HG03565 (cell line): ENCODE results near the gene SERINC3.
"Not testable (repeated sequence)": the region's sequence is repeated elsewhere in the genome, so short reads cannot be mapped to it uniquely, and the experiment has no call there.

ENCODE experiments used
- ATAC-seq: cut with Tn5 transposase; IDR thresholded peaks from one replicate; pipeline ENCODE4 v1.9.1; 2021; ENCODE audit warnings: mild to moderate bottlenecking, moderate library complexity; ENCODE audit not compliant: unreplicated experiment

The SERINC3 gene

DNA sequence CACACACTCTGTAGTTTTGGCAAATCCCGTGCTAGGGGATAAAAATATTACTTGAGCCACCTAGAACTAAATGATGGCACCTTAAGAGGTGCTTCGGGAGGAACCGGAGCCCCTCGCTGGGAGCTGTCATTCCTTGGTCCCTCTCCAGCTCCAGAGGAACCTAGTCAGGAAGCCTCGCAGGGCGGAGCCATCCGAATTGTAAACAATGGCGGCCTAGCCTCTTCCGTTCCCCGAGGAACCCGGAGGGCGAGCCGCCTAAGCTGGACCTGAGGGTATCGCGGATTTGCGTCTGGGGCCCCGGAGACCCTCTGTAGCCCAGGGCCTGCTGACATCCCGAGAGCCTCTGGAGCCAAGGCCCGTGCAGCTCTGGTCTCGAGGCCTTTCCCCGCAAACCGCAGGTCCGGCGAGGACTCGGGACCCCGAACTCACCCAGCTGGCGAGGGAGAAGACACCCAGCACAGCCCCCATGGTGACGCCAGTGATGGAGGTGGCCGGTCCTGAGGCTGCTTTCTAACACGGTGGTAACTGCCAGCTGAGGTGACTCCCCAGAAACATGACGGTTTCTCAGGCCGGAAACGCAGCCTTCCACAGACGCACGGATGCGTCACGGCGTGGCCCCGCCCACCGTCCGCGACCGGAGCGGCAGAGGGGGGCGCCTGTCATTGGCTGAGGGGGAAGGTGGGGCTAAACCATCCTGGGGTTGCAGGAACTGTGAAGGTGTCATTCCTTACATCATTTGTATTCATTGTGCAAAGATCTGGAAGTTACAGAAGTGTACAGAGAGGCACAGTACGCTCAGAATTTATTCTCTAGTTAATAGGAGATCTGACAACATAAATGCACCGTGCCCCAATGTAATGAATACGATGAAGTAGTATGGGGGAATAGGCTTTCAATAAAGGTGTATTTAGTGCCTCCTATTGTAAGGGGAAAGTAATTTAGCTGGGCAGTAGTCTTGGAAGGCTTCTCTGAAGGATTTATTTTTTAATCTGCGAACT lies at the start of gene SERINC3:
Gene SERINC3, minus strand, starts transcription at position 587 of the 998 bp plus-strand sequence. Its CDS starts 119 bp downstream, at position 468.
- peak; percentile 93 for ATAC-seq

DNA sequence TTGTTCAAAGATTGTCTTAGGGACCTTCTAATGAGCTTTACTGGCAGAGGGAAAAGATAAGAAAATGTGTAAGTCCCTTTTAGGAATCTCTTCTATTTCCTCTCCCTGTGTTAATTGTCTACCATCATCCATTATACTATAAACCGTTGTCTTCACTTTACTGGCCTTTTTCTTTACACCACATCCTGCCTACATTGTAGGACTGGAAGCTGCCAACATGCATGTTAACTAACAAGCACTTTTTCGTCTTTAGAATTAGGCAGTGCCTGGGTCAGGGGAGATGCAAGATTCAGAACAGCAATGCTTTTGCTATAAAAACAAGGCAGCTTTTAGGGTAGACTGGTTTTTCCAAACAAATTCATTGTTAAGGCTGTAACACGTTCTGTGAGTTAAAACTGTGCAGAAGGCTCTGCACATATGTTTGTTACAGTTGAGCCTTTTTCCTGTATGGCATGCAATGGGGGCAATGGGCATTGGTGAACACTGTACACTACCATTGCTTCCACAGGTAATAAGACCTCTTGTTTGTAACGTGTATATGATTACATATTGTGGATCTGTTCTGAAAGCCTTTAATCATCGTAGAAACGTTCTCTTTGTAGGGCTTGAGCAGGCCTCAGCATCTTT lies 49.6 kb upstream of the SERINC3 start:
- ATAC-seq = no peak

DNA sequence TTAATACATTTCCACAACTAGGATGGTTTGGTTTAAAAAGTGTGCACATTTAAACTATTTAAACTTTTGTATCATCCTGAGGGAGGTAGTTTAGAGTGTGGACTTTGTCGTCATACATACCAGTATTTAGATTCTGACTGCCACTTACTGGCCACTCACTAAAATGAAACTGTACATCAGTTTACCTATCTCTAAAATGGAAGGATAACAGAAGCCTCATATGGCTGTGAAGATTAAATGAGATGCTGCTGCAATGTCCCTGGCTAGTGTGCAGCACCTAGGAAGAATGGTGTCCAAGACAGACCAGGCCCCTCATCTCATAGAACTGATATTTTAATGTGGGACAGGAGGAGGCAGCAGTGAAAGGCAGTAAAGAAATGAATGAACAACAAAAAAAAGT lies 48.5 kb upstream of the SERINC3 start:
- no peak for ATAC-seq

DNA sequence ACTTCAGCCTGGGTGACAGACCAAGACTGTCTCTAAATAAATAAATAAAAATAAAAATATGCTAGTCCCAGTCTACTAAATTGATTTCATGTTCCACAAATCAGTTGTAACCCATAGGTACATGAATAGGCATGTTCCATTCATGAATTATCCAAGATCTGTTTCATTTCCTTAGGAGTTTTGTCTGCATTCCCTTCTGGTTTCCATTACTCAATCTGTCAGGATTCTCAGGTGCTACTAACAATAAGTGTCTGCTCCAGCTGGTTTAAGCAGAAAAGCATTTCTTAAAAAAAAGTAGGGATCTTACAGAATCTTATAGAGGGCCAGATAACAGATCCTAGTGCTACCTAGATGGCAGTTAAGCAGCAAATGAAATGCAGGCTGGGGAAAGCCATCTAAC lies 44.9 kb upstream of the SERINC3 start:
- ATAC-seq = no peak

DNA sequence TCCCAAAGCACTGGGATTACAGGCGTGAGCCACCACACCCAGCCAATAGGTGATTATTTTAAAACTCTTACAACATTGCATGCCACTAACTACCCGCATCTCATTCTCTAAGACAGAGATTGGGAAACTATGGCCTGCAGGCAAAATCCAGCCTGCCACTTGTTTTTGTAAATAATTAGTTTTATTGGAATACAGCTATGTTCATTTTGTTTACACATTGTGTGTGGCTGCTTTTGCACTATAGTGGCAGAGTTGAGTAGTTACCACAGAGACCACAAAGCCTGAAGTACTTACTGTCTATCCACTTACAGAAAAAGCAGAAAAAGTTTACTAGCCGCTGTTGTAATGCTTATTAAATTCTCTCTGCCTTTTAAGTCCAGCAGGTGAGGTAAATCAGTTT lies 44.1 kb upstream of the SERINC3 start:
- no peak for ATAC-seq

DNA sequence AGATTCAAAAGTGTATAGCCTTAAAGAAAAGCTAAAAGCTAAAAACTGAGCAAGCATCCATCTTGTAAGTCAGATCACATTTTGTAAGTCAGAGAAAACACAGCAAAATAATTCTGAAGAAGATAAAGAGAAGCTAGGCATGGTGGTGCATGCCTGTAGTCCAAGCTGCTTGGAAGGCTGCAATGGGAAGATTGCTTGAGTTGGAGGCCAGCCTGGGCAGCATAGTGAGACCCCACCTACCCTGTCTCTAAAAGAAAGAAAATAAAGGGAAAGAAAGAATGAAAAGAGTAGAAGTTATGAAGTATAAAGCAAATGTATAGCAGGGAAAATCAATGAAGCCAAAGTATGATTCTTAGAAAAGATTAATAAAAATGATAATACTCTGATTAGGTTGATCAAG lies 40.0 kb upstream of the SERINC3 start:
- no peak for ATAC-seq

DNA sequence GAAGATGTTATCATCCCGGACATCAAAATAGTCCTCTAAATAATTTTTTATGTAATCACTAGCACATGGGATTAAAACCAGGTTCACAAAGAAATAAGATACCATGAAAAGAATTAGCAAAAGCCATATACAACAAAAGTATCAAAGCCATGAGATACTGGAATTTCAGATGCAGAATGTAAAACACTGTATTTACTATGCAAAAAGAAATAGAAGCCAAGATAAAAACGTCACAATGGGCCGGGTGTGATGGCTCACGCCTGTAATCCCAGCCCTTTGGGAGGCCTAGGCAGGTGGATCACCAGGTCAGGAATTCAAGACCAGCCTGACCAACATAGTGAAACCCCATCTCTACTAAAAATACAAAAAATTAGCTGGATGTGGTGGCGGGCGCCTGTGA lies 38.9 kb upstream of the SERINC3 start:
- not testable (repeated sequence) for ATAC-seq

DNA sequence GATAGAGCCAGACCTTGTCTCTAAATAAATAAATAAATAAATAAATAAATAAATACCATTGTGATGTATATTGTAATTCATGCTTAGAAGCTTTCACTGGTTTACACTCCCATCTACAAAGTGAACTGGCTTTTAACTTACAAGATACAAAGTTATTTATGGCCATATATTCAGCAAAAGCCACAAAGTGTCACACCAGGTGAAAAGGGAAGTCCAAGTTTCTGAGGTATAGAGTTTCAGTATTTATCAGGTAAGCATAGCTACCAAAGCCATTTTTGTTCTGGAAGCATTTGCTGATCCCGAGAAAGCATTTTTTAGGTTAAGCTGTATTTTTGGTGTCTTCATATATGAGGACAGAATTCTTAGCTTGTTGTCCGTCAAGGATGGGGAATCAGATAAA lies 38.4 kb upstream of the SERINC3 start:
- no peak for ATAC-seq

DNA sequence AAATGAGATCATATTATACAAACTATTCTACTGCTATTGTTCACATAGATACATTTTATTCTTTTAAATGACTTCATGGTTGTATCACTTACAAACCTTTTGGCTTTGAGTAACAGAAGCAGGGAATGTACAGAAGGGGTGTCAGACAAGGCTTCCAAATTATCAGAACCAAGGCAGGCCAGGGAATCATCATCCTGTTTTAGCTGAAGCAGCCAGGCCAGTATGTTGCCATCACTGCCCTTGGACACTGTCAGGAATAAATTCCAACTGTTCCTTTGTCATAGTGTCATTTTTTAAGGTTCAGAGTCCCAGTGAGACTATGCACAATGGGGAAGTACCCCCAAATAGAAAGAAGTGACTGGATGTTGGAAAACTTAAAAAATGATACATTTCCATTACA lies 37.4 kb upstream of the SERINC3 start:
- ATAC-seq = no peak

DNA sequence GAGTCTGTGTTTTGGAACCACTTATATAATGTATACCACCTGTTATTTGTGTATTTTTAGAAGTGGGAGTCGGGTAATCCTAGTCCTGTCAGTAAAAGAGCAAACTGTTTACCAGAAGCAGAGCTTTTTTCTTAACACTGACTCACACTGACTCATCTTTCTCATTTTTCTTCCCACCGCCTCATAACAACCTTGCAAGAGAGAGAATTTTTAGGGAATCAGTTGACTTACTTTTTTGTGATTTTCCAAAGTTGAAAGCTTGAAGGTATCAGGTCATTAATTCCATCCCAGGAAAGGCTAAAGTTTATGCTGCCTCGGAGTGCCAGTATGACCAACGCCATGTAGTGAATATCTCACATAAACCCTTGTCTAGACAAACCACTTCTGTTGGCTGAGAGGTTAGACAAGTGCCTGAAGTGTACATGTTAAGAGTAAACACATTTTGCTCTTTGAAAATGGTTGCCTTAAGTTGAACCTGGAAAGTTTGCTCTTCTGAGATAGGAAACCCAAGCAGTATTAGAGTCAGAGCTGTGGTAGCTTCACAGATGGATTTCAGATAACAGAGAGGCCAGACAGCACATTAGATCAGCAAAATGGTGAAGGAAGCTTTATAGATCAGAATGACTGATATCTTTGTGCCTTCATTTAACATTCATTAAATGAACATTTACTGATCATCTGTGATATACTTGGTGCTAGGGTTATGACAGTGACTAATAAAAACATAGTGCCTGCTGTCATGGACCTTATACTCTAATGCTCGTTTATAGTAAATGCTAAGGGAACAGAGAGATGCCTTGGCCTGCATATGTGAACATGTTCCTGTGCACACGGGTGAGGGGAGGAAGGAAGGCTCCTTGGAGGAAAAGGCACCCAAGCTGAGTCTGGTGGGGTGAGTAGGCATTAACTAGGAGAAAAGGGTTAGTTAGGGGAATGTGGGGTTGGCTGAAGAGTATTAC lies 31.4 kb upstream of the SERINC3 start:
- no peak for ATAC-seq

DNA sequence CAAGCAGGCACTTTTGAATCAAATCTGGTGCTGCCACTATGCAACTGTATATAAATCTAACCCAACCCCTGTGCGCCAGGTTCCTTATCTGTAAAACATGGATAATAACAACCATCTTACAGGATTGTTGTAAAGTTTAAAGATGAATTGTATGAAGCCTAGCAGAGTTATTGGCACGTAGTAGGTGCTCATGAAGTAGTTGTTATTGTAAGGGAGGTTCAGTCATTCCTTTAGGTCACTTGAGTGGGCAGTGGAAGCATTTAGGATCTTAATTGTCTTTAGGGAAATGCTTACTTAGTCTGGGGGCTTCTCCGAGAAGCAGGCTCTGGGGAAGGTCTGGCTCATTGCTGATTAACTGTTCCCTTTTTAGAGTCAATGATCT lies 30.7 kb upstream of the SERINC3 start:
- no peak for ATAC-seq

DNA sequence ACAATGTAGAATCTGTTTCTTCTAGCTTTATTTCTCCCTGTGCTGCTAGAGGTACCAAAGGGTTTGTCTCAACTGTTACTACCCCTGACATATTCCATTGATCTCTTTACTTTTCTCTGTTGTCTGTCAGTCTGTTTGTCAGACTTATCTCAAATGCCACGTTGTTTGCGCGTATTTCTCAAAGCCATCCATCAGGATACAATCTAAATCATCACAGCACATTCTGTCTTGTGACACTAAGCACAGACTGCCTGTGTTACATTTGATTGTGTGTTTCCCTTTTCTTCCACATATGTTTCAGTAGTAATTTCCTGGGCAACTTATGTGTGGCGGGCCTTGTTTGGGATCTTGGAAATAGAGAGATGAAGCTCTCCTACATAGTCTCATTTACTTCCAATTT lies 30.2 kb upstream of the SERINC3 start:
- ATAC-seq = no peak

DNA sequence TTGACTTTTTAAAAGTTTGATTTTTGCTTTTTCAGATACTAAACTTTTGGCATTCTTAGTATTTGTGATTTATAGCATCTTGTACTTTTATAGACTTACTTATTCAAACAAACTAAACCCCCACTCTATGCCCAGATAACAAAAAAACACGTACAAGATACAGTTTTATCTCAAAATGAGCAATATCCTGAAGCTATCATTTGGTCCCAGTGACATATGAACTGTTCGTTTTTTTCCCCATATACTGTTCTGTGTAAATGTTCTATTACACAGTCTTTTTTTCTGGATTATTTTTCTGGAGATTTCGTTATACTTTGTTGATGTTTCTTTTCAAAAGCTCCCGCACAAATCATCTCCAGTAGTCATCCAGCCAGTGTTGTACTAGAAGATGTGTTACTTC lies 27.3 kb upstream of the SERINC3 start:
- no peak for ATAC-seq

DNA sequence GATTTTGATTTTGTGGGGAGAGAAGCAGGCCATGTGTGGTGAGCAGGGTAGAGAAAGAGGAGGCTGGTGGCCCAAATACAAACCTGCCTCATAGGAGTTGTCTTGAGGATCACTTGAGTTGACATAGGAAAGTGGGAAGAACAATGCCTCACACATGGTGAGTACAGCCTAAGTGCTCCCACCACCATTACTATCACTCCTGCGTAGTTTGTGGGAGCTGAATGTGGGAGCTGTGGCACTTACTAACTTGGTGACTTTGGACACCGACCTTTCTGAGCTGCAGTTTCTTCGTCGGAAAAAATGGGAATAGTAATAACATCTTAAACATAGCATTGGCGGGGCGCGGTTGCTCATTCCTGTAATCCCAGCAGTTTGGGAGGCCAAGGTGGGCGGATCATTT lies 25.5 kb upstream of the SERINC3 start:
- no peak for ATAC-seq

DNA sequence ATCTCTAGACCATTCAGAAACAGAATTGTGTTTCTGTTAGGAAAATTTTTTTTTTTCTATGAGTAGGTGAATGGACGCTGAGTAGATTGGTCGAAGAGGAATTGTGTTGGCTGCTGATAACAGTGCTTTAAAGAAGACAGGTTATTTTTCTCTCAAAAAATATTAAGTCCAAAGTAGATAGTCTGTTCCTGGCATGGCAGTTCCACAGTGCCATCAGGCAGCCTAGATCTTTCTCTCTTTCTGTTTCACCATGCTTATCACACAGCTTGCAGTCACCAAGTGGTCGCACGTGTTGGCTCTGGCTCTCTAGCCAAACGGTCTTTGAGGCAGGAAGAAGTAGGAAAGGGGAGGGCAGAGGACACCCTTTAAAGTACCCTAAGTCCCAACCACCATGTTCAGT lies 22.4 kb upstream of the SERINC3 start:
- ATAC-seq = no peak

DNA sequence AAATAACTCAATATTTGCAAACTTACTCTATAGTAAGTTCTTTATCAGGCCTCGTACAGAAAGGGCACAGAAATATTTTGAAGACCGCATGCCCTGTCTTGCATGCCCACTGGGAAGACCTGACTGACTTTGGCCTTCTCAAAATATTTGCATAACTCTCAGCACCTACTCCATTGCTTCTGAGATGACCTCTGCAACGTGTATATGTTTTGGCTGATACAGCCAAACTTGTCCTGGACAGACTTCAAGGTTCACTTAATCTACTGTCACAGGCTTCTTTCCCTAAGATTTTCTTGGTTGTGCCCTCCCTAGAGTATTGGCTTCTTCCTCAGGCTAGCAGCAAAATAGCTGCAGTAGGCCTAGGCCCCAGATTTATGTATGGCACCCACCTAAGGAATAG lies 21.5 kb upstream of the SERINC3 start:
- no peak for ATAC-seq

DNA sequence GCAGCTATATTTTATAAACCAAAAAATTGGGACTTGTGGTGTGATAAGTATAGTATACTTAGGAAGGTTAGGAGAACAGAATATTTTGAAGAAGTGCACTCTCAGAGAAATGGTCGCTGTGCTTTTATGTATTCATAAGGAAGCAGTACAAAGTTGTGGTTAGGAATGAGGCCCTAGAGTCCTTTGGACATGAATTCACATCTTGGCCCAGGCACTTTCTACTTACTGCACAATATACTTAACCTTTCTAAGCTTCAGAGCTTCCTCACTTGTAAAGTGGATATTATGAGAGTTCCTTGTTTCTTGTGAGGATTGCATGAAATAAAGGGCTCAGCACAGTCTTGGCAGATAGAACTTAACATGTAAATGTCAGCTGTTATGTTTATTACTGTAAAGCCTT lies 21.0 kb upstream of the SERINC3 start:
- ATAC-seq = no peak

DNA sequence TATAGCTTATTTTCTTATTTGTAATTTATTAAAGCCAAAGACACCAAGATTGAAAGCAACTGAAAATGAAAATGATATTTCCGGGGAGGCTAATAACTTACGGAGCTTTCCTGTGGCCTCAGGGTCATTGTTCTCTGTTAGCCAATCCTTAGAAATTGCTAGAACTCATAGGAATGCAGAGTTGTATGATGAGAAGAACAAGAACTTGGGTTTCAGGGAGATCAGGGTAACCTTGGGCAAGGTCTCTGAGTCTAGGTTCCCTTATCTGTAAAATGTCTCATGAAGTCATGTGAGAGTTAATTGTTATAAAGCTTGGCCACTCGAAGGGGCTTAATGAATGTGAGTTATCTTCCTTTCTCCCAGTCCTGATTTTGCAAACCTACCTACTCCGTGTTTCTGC lies 20.1 kb upstream of the SERINC3 start:
- ATAC-seq = no peak

DNA sequence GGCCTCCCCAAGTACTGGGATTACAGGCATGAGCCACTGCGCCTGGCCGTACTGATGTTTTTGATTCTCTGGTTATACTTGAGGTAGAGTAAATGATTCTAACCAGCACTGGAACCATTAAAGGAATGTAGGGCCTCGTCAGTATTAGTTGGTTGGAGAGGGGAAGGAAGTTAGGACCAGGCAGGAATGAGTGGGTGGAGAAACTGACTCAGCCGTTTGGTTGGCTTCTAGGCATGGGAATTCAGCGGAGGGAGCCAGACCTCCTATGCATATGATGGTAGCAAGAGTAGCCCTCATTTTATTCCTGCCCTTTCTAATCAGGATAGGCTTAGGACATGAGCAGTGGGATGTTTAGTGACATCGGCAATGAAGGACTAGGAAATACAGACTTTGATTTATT lies 19.0 kb upstream of the SERINC3 start:
- no peak for ATAC-seq

DNA sequence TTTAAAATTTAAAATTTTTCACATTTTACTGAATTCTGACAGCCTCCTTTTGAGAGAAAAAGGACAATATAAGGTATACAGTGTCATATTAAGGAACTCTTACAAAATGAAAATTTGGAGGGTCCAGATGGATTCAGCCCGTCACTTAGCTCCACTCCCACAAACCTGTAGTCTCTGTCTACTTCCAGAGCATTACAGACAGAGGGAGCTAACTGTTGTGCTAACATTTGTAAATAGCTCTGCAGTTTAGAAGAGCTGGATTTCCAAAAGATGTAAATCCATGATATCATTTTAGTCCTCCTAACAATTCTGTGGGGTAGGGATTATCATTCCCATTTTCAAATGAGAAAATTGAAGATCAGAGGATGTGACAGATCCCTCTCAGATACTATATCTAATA lies 16.1 kb upstream of the SERINC3 start:
- no peak for ATAC-seq

DNA sequence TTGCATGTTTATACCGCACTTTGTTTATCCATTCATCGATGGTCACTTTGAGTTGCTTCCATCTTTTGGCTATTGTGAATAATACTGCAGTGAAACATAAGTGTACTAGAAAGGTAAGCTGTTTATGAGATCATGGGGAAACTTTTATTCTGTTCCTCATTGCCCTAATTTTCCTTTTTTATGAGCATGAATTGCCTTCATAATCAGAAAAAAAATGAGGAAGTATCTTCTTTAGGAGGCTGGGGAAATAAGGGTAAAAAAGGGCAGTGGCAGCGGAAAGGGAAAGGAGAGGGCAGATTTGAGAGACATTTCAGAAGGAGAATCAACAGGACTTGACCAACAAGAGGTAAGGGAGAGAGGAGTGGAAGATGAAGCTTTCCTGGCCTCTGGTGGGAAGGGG lies 14.3 kb upstream of the SERINC3 start:
- no peak for ATAC-seq
